ENCODE data around the gene R3HDM4.

R3HDM4 gene

GRCh38 chr19:929203-929890, 16.3 kb upstream of the R3HDM4 start:
- DNase-seq: no peak

DNA sequence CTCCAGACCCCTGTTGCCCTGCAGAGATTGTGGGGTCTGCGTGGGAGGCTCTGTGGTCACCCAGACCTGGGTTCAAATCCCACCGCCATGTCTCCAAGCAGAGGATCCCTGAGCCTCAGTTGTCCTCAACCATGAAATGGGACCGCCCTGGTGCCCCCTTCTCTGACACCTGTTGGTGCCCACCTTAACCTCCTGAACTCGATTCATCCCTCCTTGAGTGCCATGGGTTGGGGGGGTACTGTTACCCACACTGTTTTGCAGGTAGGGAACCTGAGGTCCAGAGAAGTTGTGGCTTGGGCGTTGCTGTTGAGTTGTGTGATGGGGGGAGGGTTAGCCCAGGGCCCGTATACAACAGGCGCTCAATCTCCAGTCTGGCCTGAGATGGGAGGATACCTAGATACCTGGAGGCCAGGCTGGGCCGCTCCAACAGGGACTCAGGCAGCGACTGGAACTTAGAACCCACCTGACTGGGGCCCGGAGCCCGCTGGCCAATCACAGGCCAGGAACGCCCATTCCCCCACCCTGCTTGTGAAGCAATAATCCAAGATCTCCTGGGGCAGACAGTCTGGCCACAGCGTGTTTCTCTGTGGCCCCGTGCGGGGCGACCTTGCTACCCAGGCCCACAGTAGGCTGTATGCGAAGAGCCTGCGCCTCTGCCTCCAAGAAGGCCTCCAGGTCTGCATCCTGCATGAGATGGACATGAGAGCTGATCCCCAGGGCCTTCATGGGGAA, 15.6 kb upstream of the R3HDM4 start:
- no peak for DNase-seq

DNA sequence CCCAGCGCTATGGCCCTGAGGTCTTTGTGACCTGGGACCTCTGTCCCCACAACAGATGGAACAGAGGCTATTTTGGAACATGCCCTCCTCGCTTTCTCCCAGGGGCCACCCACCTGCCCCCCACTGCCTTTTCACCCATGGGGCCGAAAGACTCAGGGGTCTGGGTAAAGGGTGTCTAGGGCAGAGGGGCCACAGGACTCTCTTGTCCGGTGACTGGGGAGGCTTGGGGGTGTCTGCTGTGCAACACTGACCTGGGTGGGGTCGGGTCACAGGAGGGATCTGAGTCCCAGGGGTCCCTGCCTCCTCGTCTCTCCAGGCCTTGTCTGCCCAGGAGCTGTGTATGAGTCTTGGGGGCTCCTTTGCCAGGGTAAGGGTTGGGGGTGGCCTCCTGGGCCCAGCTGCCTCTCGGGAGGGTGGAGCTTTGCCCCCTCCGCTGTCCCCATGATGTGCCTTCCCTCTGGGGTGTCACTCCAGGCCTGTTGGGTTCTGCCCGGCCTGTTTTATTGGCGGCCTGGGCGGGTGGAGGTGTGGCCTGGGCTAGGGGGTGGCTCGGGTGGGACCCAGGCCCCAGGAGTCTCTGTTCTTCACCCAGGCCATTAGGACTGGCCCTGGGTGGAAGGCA, 14.9 kb upstream of the R3HDM4 start:
- no peak for DNase-seq

DNA sequence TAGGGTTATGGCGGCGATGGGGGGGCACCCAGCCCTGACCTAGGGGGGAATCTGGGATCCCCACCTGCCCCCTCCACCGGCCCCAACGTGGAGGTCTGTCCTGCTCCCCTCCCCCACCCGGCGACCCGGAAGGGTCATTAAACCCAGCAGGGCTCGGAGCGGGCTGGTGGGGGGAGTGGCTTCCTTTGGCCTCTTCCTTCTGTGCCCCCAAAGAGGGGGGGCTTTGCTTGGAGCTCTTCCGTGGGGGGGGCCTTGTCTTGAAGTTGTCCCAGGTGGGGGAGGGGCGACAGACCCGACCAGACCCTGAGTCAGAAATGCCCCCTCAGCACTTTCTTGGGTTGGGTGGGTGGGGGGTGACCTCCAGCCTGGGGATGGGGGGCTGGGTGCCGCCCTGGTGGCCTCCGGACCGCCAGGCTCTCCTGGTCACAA, 14.3 kb upstream of the R3HDM4 start:
- DNase-seq: no peak

DNA sequence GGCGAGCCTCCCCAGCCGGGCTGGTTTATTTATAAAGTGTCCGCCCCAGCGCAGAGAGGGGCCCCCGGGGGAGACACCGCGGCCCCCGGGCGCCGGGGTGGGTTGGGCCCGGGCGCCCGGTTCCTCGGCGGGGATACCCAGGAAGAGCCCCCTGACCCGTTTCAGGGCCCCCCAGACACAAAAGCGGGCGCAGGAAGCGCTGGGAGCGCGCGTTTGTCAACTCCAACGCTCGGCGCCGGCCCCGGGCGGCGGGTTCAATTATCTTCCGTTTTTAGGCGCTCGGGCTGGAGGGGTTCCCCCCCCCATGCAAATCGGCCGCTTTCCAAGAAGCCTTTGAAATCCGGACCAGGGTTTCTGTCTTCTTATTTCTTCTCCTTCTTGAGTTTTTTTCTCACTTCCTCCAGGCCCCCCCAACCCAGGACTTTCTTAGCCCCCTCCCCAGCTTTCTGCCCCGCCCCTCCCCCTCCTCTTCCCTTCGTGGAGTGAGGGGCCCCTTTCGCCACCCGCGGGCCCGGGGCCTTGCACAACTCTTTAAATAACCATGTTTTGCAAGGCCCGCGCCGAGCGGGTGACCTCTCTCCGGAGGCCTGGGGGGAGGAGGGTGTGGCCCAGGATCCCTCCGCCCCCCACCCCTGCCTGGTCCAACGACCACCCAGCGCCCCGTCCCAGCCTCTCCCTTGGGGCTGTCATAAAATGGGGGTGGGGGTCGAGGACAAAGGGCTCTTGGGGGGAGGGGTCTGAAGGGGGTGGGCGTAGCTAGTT, 13.8 kb upstream of the R3HDM4 start:
- DNase-seq: no peak

- no peak for DNase-seq
Observed at GRCh38 chr19:926323-926588, 13.2 kb upstream of the R3HDM4 start.

- peak; percentile 55 for DNase-seq
Observed at GRCh38 chr19:925526-926322, 12.7 kb upstream of the R3HDM4 start, which contains the start of gene ARID3A. Gene ARID3A, plus strand, starts transcription at chr19:926035. Its CDS starts 3,494 bp downstream, at chr19:929529.

DNA sequence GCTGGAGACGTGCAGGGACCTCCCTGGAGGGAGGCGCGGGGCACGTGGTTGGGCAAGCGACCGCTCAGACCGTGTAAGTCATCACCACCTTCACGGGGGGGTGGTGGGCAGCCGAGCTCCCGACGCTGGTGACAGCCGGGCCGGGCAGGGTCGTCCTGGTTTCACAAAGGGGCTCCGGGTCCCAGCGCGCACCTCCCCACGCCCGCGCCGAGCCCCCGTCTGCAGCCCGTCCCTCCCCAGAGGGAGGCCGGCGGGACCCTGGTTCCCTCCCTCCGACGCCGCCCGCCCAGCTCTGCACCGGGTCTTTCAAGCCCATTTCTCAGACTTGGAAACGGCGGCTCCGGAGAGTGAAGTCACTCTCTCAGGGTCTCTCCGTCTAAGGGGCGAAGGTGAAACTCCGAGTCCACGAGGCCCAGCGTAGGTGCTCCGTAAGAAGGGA, 12.1 kb upstream of the R3HDM4 start:
- DNase-seq: no peak

GRCh38 chr19:924553-925086, 11.6 kb upstream of the R3HDM4 start:
- DNase-seq: no peak

DNA sequence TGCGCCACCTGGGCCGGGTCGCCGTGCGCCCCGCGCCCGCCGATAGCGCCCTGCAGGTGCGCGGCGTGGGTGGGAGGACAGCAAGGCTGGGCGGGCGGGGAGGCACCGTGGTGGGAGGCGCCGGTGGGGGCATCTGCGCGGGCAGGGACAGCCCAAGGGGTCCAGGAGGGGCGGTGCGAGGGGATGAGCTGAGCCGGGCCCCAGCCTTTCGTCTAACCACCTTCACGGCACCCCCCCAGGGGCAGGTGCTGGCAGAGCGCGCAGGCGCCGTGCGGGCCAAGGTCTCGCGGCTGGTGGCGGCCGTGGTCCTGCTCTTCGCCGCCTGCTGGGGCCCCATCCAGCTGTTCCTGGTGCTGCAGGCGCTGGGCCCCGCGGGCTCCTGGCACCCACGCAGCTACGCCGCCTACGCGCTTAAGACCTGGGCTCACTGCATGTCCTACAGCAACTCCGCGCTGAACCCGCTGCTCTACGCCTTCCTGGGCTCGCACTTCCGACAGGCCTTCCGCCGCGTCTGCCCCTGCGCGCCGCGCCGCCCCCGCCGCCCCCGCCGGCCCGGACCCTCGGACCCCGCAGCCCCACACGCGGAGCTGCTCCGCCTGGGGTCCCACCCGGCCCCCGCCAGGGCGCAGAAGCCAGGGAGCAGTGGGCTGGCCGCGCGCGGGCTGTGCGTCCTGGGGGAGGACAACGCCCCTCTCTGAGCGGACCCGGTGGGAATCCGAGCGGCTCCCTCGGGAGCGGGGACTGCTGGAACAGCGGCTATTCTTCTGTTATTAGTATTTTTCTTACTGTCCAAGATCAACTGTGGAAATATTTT, 7.2 kb upstream of the R3HDM4 start:
- DNase-seq: peak; percentile 49

- no peak for DNase-seq
Observed at GRCh38 chr19:919199-920050, 6.4 kb upstream of the R3HDM4 start.

- no peak for DNase-seq
Observed at GRCh38 chr19:918481-919198, 5.6 kb upstream of the R3HDM4 start.

DNA sequence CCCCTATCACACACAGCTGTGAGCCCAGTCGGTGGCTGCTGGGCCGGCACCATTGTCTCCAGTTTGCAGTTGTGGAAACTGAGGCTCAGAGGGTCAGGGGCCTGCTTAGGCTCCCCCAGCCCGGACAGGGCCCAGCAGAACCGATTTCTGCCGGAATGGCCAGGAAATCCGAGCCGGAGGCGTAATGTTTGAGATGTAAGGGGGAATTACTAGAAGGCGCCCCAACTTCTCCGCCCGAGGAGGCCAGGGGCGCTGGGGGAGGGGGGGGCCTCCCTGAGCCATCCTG, 5.1 kb upstream of the R3HDM4 start:
- DNase-seq: no peak

- no peak for DNase-seq
Observed at GRCh38 chr19:917323-918151, 4.5 kb upstream of the R3HDM4 start, which contains the start of gene KISS1R. Gene KISS1R, plus strand, starts transcription at chr19:917333. Its CDS starts 170 bp downstream, at chr19:917503.

- no peak for DNase-seq
Observed at GRCh38 chr19:916645-917322, 3.8 kb upstream of the R3HDM4 start.

DNA sequence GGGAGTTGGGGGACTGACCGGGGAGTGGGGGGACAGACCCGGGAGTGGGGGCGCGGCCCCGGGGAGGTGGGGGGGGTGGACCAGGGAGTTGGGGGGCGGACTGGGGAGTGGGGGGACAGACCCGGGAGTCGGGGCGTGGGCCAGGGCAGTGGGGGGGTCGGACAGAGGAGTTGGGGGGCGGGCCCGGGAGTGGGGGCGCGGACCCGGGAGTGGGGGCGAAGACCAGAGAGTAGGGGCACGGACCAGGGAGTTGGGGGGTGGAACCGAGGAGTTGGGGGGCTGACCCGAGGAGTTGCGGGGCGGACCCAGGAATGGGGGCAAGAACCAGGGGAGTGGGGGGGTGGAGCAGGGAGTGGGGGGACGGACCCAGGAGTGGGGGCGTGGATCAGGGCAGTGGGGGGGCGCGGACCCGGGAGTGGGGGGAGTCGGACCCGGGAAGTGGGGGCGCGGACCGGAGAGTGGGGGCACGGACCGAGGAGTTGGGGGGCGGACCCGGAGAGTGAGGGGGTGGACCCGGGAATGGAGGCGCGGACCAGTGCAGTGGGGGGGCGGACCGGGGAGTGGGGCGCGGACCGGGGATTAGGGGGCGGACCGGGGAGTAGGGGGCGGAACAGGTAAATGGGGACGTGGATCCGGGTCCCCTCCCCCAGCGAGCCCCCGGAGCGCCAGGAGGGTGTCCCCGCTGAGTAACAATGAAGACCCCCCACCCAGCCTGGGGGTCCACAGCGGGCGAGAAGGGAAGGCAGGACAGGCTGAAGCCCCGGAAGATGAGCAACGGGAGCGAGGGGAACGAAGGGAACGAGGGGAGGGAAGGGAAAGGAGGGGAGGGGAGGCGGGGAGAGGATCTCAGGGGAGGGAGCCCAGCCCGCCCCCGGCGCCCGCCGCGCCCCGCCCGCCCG, 589 bp downstream of the R3HDM4 start:
- no peak for DNase-seq

Data from activated T-cell treated with anti-CD3 and anti-CD28 coated beads for 4 hours (primary cell).